G401.6 (cell line): ENCODE results near the gene NACC1.

Experiments
- FAIRE-seq: peaks from 2 replicates; lab custom pipeline; 2012; peaks lifted over from hg19 to GRCh38; lab: Jason Lieb, UNC

The NACC1 gene

DNA sequence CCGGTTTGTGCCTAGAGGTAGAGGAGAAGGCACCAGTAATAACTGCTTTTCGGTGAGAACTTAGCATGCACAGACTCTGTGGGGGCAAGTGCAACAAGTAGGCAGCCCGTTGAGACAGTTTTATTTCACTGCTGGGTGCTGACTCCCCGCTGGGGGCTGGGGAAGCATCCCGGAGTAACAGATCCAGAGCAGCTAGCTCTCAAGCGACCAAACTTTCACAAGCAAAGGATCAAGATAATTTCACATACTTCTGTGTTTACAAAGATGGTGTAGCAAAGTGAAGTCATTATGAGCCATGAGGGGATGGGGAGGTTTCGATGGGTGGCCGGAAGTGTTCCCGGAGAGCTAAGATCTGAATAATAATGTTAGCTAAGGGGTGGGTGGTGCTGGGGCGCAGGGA lies 2.8 kb downstream of the NACC1 start:
- no peak for FAIRE-seq

DNA sequence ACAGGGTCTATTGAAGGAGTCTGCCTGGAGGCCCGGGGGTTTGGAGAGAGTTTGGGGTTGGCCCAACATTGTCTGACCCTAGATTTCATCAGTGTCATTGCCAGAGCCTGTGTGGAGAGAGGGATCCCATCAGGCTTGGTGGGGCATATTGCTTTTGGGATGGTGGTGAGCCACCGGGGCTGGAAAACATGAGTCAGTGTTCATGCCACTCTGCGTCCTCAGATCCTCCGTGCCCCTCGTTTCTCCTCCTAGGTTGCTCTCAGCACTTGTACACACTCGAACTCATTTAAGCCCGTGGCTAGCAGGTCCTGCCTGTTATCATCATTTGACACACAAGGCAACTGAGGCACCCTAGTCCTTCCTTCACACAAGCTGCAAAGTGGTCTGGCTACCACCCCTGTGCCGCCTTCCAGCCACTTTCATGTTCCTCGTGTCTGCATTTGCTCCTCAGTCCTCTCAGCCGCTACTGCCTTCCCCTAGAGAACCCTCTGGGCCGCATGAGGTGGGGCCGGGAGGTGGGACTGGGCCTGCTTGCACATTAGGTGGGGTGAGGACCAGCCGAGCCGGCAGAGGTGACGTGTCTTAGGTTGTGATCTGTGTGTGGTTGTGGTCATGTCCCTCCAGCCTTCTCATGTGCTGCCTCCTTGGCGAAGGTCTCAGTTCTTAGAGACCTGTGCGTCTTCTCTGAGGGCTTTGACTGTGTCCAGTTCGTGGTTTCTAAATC lies 3.6 kb downstream of the NACC1 start:
- no peak for FAIRE-seq

DNA sequence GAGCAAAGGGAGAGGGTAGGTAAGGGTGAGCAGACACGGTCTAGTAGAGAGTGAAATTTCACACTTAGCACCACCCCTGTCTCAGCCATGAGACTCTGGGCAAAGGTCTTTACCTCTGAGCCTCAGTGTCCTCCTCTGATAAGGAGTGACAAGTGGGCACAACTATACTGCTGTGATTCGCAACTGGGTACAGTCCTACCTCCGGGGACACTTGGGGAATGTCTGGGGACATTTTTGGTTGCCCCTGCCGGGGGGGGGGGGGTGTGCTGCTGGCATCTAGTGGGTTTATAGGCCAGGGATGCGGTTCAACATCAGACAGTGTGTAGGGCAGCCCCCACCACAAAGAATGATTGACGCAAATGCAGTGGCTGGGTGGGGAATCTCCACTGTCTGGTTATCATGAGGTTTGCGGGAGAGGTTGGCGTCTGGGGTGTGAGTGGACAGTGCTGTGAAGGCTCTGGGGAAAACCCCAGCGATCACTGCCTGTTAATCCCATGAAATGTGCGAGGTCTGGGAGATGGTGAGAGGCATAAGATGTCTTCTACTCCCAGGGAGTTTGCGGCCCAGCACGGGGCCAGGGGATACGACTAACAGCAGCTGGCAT lies 4.3 kb downstream of the NACC1 start:
- FAIRE-seq = no peak

DNA sequence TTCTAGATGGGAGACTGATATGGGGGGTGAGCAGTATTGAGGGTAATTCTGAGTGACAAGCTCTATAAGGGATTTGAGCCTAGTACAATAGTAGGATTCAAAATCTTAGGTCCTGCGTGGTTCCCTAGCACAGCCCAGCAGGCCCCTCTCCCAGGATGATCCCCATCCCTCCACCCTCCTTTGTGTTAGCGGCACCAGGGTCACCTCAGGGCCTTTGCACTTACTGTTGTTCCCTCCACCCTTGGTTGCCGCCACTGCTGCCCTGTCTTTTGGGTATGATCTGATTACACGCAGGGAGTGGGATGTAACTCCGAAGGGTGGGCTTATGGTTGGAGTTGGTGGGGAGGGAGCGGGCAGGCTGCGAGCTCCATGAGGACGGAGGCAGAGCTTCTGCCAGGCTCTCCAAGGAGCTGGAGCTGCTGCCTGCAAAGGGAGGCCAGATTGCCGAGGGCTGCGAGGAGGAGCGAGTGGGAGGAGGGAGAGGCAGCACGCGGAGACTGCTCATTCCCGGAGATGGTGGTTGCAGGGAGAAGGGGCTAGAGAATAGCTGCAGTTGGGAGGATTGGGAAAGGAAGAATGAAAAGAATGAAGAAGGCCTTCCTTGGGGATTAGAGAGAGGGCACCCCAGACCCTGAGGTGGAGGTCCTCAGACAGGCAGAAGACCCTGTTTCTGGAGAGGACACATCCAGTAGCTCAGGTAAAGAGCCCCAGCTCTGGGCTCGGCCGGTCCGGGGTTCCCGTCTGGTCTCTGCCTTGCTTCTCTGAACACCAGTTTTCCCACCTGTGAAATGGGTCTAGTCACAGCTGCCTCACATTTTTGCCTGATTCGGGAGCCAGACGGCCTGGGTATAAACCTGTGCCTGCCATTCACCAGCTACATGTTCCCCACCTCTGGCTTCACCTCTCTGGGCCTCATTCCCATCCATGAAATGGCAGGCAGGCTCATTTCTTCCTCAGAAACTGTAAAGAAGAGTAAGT lies 5.2 kb downstream of the NACC1 start:
- no peak for FAIRE-seq

DNA sequence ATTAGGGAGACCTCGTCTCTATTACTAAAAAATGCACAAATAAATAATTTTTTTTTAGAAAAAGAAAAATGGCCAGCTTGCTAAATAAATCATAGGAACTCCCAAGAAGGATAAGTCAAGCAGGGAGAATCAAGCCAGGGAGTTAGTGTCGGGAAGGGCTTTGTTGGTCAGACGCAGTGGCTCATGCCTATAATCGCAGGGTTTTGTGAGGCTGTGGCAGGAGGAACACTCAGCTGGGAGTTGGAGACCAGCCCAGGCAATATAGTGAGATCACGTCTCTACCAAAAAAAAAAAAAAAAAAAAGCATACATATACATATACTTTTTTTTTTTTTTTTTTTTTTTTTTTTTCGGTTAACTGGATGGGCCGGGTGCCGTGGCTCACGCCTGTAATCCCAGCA lies 9.0 kb downstream of the NACC1 start:
- FAIRE-seq = no peak

DNA sequence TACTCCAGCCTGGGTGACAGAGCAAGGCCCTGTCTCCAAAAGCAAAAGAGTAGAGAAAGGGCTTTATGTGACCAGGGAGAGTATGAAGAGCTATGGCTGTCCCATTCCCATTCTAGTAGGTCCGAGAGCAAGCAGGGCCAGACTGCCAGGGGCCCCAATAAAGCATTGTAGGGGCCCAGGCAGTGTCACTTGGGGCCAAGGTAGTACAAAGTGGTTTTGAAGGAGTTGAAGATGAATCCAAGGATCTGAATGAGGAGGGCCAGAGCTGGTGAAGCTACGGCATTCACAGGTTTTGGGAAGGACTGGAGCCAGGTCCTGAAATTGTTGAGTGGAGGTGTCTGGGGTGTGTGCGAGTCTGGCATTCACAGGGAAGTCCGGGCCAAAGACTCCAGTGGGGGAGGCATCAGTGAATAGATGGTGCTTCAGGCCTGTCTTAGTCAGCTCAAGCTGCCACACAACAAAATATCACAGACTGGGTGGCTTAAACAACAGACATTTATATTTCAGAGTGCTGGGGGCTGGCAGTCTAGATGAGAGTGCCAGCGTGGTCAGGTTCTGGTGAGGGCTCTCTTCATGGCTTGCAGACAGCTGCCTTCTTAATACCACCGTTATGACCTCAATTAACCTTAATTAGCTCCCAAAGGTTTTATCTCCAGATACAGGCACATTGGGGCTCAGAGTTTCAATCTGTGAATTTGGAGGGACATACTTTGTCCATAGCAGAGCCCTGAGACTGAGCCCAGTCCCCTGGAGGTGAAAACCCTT lies 9.9 kb downstream of the NACC1 start:
- no peak for FAIRE-seq

DNA sequence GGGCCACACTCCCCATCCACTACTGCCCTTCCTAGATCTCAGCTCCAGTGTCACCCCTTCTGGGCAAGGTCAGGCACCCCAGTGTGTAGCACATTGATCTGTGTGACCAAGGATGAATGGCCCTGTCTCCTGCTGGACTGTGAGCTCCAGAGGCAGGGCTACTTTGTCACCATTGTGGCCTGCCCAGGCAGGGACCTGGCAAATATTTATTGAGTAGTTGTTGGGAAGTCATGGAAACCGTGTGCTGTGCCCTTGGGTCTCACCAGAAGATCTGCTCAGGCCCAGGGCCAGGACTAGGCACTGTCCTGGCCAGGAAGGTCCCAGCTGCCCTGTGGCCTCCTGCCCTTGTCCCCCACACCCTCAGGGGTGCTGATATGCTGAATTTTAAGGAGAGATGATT lies 10.5 kb downstream of the NACC1 start:
- FAIRE-seq = no peak

DNA sequence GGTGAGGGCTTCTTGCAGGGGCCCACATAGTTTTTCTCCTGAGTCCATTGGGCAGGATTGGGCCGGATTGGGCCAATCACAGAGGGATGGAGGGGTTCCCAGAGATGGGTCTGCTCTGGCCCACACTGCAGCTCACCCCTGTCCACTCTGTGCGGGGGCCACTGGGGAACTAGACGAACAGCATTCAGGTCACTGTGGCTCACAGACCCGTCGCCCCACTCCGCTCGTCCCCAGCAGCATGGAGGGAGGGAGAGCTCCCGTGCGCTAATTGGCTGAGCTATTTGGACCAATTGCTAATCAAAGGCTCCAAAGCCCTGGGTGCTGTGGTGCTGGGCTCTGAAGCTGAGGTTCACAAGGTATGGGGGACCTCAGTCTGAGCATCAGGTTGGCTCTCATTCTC lies 11.3 kb downstream of the NACC1 start:
- FAIRE-seq = no peak

DNA sequence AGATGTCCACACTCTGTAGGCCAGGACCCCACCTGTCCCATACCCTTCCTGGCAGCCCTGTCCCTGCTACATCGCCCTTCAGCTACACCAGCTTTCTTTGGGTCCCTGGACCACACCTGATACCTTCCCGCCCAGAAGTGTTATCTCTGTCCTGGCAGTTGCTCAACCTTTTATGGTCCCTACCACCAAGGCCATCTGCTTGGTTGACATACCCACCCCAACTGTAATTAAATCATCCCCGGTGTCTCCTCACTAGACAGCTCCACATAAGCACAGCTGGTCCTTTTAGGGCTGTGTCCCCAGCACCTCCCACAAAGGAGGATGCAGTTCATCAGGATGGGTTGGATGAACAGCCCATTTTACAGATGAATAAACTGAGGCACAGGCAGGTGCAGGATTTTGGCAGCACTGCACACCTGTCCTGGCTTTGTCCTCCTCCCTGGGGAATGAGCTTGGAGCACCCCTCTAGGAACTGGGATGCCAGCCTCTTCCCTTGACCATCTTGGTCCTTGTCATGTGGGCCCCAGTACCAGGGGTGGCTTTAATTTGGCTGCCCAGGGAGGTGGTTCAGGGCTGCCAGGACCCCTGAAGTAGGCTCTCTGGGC lies 12.9 kb downstream of the NACC1 start:
- no peak for FAIRE-seq

DNA sequence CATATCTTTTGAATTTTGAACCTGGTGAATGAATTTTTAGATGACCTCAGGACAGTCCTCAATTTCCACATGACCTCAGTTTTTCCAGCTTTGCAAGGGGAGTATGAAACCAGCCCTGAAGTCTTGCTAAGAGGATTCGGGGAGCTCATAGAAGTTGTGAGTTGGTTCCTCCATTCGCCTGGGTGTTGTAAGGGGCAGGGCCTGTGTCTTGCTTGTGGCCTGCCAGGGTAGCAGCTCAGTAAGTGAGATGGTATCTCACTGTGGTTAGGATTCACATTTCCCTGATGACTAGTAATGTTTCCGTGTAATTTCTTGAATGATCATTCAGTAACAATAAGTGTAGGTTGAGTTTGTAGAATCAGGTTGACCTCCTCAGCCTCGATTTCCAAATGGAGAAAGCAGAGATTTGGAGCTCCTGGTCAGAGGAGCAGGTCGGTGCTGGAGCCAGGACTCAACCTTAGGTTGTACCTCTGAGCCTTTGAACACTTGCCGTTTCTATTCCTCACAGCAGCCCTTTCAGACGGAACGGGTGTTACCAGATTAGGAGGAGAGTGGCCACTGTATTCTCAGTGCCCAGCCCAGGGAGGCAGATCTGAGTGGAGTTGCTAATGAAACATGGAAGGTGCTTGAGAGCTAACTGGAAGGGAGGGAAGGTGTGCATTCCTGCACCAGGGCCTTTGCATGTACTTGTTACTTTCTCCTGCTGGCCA lies 14.6 kb downstream of the NACC1 start:
- FAIRE-seq = no peak

DNA sequence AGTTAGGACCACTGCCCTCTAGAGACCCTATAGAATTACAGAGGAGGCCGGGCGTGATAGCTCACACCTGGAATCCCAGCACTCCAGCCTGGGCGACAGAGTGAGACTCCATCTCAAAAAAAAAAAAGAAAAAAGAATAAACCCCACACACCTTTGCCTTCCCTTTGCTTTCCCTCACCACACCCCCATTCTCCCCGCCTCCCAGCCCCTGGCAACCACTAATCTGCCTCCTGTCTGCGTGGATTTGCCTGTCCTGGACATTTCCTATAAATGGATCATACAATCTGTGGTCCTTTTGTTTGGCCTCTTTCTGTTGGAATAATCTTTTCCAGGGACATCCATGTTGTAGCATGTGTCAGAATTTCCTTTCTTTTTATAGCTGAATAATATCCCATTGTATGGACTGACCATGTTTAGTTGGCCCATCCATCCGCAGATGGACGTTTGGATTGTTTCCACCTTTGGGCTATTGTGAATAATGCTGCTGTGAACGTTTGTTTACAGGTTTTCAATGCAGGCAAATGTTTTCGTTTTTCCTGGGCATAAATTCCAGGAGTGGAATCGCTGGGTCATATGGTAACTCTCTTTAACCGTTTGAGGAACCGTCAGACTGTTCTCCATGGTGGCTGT lies 15.3 kb downstream of the NACC1 start:
- FAIRE-seq = no peak

DNA sequence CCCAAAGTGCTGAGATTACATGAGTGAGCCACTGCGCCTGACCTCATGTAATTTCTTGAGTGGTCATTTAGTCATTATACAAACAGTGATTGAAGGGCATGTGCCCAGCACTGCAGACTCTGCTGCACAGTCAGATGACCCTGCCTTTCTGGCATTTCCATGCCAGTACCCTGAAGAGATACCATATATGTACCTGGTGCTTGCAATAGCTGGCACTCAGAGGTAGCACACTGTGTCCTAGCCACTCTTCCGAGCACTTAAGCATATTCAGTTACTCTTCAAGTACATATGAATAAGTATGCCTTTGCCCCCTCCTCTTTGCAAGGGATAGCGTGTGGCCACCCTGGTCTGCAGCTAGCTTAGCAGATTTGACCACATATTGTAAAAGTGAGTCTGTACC lies 16.6 kb downstream of the NACC1 start:
- FAIRE-seq = no peak

DNA sequence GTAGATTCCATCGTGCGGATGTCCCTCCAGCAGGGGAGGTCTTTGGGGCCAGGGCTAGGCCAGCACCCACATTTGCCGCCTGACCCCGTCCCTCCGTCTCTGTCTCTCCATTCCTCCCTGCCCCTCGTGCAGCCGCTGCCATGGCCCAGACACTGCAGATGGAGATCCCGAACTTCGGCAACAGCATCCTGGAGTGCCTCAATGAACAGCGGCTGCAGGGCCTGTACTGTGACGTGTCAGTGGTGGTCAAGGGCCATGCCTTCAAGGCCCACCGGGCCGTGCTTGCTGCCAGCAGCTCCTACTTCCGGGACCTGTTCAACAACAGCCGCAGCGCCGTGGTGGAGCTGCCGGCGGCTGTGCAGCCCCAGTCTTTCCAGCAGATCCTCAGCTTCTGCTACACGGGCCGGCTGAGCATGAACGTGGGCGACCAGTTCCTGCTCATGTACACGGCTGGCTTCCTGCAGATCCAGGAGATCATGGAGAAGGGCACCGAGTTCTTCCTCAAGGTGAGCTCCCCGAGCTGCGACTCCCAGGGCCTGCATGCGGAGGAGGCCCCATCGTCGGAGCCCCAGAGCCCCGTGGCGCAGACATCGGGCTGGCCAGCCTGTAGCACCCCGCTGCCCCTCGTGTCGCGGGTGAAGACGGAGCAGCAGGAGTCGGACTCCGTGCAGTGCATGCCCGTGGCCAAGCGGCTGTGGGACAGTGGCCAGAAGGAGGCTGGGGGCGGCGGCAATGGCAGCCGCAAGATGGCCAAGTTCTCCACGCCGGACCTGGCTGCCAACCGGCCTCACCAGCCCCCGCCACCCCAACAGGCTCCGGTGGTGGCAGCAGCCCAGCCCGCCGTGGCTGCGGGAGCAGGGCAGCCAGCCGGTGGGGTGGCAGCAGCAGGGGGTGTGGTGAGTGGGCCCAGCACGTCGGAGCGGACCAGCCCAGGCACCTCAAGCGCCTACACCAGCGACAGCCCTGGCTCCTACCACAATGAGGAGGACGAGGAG lies 17.3 kb downstream of the NACC1 start:
- no peak for FAIRE-seq

DNA sequence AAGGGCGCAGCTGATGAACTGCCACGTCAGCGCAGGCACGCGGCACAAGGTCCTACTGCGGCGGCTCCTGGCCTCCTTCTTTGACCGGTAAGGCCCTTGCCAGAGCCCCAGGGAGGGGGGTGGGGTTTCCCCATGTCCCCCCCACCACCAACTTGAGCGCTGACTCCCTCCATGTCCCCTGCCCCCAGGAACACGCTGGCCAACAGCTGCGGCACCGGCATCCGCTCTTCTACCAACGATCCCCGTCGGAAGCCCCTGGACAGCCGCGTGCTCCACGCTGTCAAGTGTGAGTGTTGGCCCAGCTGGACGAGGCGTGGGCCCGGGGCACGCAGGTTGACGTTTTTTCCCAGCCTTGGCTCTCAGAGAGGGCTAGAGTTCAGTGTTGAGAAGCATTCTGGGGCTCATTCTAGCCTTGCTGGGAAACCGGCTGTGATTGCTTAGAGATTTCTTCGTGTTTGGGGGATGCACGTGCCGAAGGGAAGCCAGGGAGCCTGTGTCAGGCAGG lies 19.3 kb downstream of the NACC1 start:
- FAIRE-seq = no peak

DNA sequence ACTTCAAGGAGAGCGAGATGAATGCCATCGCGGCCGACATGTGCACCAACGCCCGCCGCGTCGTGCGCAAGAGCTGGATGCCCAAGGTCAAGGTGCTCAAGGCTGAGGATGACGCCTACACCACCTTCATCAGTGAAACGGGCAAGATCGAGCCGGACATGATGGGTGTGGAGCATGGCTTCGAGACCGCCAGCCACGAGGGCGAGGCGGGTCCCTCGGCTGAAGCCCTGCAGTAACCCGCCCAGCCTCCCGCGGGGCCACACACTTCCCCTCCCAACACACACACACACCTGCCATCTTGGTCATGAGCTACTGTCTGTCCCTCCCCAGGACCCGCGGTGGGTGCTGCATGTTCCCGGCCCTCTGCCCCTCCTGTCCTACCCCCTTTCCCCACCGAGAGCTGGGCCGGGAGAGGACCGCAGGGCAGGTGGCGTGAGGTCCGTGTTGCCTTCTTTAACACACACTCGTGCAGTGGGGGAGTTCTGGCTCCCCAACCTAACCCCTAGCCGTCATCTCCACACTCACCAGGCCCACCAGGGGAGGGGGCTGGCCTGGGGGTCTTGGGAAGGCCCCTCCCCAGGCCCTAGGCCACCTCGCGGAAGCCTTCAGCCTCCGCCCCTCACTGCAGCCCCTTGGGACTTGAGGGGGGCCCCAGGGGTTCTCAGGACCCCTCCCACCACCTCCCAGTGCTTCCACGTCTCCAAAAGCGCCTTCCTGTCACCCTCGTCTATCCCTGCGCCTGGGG lies 20.3 kb downstream of the NACC1 start:
- FAIRE-seq = no peak

DNA sequence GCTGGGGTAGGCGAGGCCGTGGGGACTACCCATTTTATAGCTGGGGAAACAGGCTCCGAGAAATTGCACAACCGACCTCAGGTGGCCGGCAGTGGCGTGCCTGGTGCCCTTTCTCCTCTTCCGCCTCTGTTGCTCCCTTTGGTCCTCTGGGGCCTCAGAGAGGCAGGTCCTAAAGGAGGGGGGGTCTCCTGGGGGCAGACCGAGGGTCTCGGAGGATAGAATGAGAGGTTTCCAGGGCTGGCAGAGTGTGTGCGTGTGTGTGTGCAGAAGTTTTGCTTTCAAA lies 20.8 kb downstream of the NACC1 start:
- FAIRE-seq = no peak

DNA sequence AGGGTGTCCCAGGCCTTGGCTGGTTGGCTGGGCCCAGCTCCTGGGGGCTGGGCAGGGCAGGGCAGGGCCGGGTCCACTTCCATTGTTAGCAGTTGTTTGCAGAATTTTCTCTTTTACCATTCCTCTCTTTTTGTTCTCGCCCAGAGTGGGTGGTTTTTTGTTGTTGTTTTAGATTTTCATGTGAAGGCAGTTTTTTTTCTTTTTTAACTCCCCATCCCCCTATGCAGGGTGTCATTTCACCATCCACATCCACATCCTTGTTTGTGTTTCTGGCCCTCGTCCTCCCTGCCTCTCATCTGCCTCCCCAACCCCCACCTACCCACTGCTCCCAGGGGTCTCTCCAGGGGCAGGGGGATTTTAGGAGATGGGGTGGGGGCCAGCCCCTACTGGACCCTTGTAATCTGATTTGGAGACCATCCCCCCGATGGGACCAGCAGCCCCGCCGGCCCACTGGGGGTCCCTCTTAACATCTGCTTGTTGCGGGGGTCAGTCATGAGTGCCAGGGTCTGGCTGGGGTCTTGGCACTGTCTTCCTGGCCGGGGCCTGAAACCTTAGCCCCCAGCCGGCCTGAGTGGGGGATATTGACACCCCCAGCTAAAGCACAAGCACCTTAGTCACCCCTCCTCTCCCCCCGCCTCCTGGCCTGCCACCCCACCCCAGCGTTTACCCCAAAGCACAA lies 21.7 kb downstream of the NACC1 start:
- no peak for FAIRE-seq
